ENCODE measurements around the gene LRRC14B. TPM values are rescaled to one million over a fixed set of nuclear protein-coding genes. Genes with fewer than 3 reads are reported as not detected.

LRRC14B gene
- polyA plus RNA-seq, 3 donors: not detected

- Mint-ChIP-seq H3K9me3 (no peaks in the 10 kb centered on the region), H3K27me3 (ENCODE audit: low read depth in 3 of 3) (peaks cover 0 to 9% (median 2%) of the 10 kb centered on the region in 3 donors)
- no peak overlapping the region for H3K9ac ChIP-seq (ENCODE audit: insufficient read depth, low read length, poor library complexity, severe bottlenecking)
Measured at GRCh38 chr5:172841-173251, 18.4 kb upstream of the LRRC14B start.

GRCh38 chr5:173392-174290 is 17.7 kb upstream of the LRRC14B start:
- H3K79me2 ChIP-seq (ENCODE audit: insufficient read depth, low read length): no peaks in the 10 kb centered on the region
- TF ChIP-seq CTCF (IDR thresholded peaks at IDR 0.05): no peak
- no peaks in the 10 kb centered on the region for H4K20me1 ChIP-seq (ENCODE audit: insufficient read depth, low read length)
- no peaks in the 10 kb centered on the region for H3K36me3 Mint-ChIP-seq
- no peaks in the 10 kb centered on the region for H3K9me3 ChIP-seq (replicated peaks in 1 of 2; ENCODE audit: control insufficient read depth in 1 of 2, insufficient read depth in 1 of 2, low read length in 2 of 2)
- no peak overlapping the region for H3K9ac ChIP-seq (ENCODE audit: insufficient read depth, low read length, poor library complexity, severe bottlenecking)
- no peaks in the 10 kb centered on the region for H3K4me1 ChIP-seq (ENCODE audit: control insufficient read depth in 1 of 2, insufficient read depth in 2 of 2, low read length in 2 of 2)
- no peak overlapping the region for H3K4me3 Mint-ChIP-seq
- no peak overlapping the region for H2AFZ ChIP-seq (ENCODE audit: insufficient read depth, low read depth, low read length, poor library complexity, severe bottlenecking)
- H3K4me1 Mint-ChIP-seq: no peaks in the 10 kb centered on the region
- H3K36me3 ChIP-seq (replicated peaks in 1 of 2; ENCODE audit: control insufficient read depth in 1 of 2, insufficient read depth in 2 of 2, low read length in 2 of 2): no peaks in the 10 kb centered on the region
- WGBS (ENCODE audit: insufficient coverage): 87% methylated on average over 7 of the region's 22 CpGs
- no peak overlapping the region for H3K27ac ChIP-seq (ENCODE audit: low read depth in 1 of 2, low read length in 2 of 2)
- H3K4me2 ChIP-seq (replicated peaks; ENCODE audit: extremely low read depth, low read length, poor library complexity, severe bottlenecking): no peak overlapping the region
- peak overlapping the region in 1 of 7 donors; percentile 2 for H3K27ac Mint-ChIP-seq
- H3K4me3 ChIP-seq (replicated peaks in 1 of 3; ENCODE audit: low read depth in 2 of 3, low read length in 3 of 3): no peak overlapping the region
- peaks cover 0 to 9% (median 5%) of the 10 kb centered on the region in 3 donors for H3K27me3 Mint-ChIP-seq (ENCODE audit: low read depth in 3 of 3)
- intact Hi-C loops (cut with micrococcal nuclease): no loop called here
- H3K9me3 Mint-ChIP-seq: no peaks in the 10 kb centered on the region
- H3K27me3 ChIP-seq (ENCODE audit: control insufficient read depth in 2 of 2, insufficient read depth in 2 of 2, low read length in 2 of 2): no peaks in the 10 kb centered on the region
- no peak for DNase-seq

More at GRCh38 chr5:172841-173251, 18.4 kb upstream of the LRRC14B start:
- H3K36me3 ChIP-seq (replicated peaks in 1 of 2; ENCODE audit: control insufficient read depth in 1 of 2, insufficient read depth in 2 of 2, low read length in 2 of 2): no peaks in the 10 kb centered on the region
- H3K4me2 ChIP-seq (replicated peaks; ENCODE audit: extremely low read depth, low read length, poor library complexity, severe bottlenecking): no peak overlapping the region
- H3K4me3 ChIP-seq (replicated peaks in 1 of 3; ENCODE audit: low read depth in 2 of 3, low read length in 3 of 3): no peak overlapping the region
- no peaks in the 10 kb centered on the region for H3K36me3 Mint-ChIP-seq
- DNase-seq: no peak
- H2AFZ ChIP-seq (ENCODE audit: insufficient read depth, low read depth, low read length, poor library complexity, severe bottlenecking): no peak overlapping the region
- H3K9me3 ChIP-seq (replicated peaks in 1 of 2; ENCODE audit: control insufficient read depth in 1 of 2, insufficient read depth in 1 of 2, low read length in 2 of 2): no peaks in the 10 kb centered on the region
- TF ChIP-seq CTCF (IDR thresholded peaks at IDR 0.05): no peak
- 81% methylated on average over 13 of the region's 17 CpGs for WGBS (ENCODE audit: insufficient coverage)
- intact Hi-C loops (cut with micrococcal nuclease): no loop called here
- H3K79me2 ChIP-seq (ENCODE audit: insufficient read depth, low read length): no peaks in the 10 kb centered on the region
- no peaks in the 10 kb centered on the region for H3K4me1 Mint-ChIP-seq
- no peaks in the 10 kb centered on the region for H3K27me3 ChIP-seq (ENCODE audit: control insufficient read depth in 2 of 2, insufficient read depth in 2 of 2, low read length in 2 of 2)
- H3K27ac ChIP-seq (ENCODE audit: low read depth in 1 of 2, low read length in 2 of 2): no peak overlapping the region
- H3K4me1 ChIP-seq (ENCODE audit: control insufficient read depth in 1 of 2, insufficient read depth in 2 of 2, low read length in 2 of 2): no peaks in the 10 kb centered on the region
- H3K27ac Mint-ChIP-seq: no peak overlapping the region
- H3K4me3 Mint-ChIP-seq: no peak overlapping the region
- no peaks in the 10 kb centered on the region for H4K20me1 ChIP-seq (ENCODE audit: insufficient read depth, low read length)

Data from CD14-positive monocyte (primary cell).